Measurements from ENCODE around the gene TIAM1.
"Not testable (repeated sequence)": the region's sequence is repeated elsewhere in the genome, so short reads cannot be mapped to it uniquely, and the experiment has no call there.

The TIAM1 gene

GRCh38 chr21:31243611-31244010, 100.5 kb downstream of the TIAM1 start:
- no peak for DNase-seq

GRCh38 chr21:31236528-31236927, 107.5 kb downstream of the TIAM1 start:
- DNase-seq, result no peak

GRCh38 chr21:31235671-31236450, 108.2 kb downstream of the TIAM1 start:
- no peak for DNase-seq

- DNase-seq, result no peak
These were observed 109.1 kb downstream of the TIAM1 start for GRCh38 chr21:31234936-31235335.

GRCh38 chr21:31233711-31234110, 110.3 kb downstream of the TIAM1 start:
- DNase-seq, result no peak

- DNase-seq, result no peak
These were observed 111.7 kb downstream of the TIAM1 start for GRCh38 chr21:31232344-31232743.

GRCh38 chr21:31230937-31231336, 113.1 kb downstream of the TIAM1 start:
- no peak for DNase-seq

- not testable (repeated sequence) for DNase-seq
These were observed 115.3 kb downstream of the TIAM1 start for GRCh38 chr21:31228723-31229122.

- DNase-seq, result no peak
These were observed 118.3 kb downstream of the TIAM1 start for GRCh38 chr21:31225713-31226112.

- no peak for DNase-seq
These were observed 121.9 kb downstream of the TIAM1 start for GRCh38 chr21:31222142-31222541.

GRCh38 chr21:31221043-31221442, 123.0 kb downstream of the TIAM1 start:
- no peak for DNase-seq

- no peak for DNase-seq
These were observed 123.5 kb downstream of the TIAM1 start for GRCh38 chr21:31220575-31220974.

GRCh38 chr21:31218830-31219608, 125.0 kb downstream of the TIAM1 start:
- DNase-seq, result no peak

GRCh38 chr21:31216206-31216605, 127.9 kb downstream of the TIAM1 start:
- DNase-seq, result no peak

- no peak for DNase-seq
These were observed 130.3 kb downstream of the TIAM1 start for GRCh38 chr21:31213787-31214186.

GRCh38 chr21:31211836-31212235, 132.2 kb downstream of the TIAM1 start:
- DNase-seq, result no peak

GRCh38 chr21:31205412-31205811, 138.6 kb downstream of the TIAM1 start:
- no peak for DNase-seq

- no peak for DNase-seq
These were observed 139.3 kb downstream of the TIAM1 start for GRCh38 chr21:31204801-31205200.

- no peak for DNase-seq
These were observed 140.5 kb downstream of the TIAM1 start for GRCh38 chr21:31203431-31204054.

GRCh38 chr21:31201548-31201947, 142.5 kb downstream of the TIAM1 start:
- DNase-seq, result no peak

GRCh38 chr21:31201144-31201543, 142.9 kb downstream of the TIAM1 start:
- DNase-seq, result no peak

- no peak for DNase-seq
These were observed 145.5 kb downstream of the TIAM1 start for GRCh38 chr21:31198575-31198974.

- DNase-seq, result no peak
These were observed 147.3 kb downstream of the TIAM1 start for GRCh38 chr21:31196724-31197123.

Measured in stimulated activated CD4-positive, alpha-beta T cell treated with anti-CD3 and anti-CD28 coated beads, Interleukin-12 subunit alpha, Interleukin-12 subunit beta, amount 100 ng/mL, for 4 hours (primary cell).